Measurements from ENCODE around the gene UBR4. TPM values are rescaled to one million over a fixed set of nuclear protein-coding genes. Genes with fewer than 3 reads are reported as not detected.

The UBR4 gene
- total RNA-seq, 2 experiments from 2014 or later = 116 to 125 TPM

DNA sequence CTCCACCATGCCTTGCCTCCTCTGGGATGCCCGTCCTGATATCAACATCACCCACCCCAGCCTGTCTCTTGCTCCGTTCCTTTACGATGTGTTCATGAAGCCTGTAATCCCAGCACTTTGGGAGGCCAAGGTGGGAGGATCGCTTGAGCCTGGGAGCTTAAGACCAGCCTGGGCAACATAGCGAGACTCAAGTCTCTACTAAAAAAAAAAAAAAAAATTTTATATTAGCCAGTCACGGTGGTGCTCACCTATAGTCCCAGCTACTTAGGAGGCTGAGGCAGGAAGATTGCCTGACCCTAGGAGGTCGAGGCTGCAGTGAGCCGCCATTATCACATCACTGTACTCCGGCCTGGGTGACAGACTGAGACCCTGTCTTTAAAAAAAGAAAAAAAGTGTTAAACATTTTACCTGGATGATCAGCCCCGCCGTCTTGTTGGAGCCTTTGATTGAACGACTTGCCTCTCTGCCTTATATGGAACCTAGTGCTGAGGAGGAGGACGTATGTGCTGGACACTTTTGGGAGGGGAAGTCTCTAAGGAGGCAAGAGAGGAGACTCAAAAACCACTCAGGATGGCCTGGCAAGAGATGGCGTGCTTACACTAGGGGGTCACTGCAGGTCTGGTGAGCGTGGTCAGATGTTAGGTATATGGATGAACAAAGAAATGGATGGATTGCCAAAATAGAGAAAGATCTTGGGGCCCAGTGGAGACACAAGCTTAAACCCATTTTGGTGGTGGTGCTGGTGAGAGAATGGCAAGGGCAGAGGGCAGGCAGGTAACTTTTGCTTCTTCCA lies 173.1 kb downstream of the UBR4 start:
- no peaks in the 10 kb centered on the region for H3K9me3 Mint-ChIP-seq
- POLR2A ChIA-PET = no interaction called here
- peaks cover 0 to 5% of the 10 kb centered on the region in 2 experiments for H3K27me3 ChIP-seq (ENCODE audit: control insufficient read depth in 1 of 2, insufficient read depth in 2 of 2, low read length in 2 of 2)
- no peak overlapping the region for H3K27ac Mint-ChIP-seq
- H3K27ac ChIP-seq (ENCODE audit: low read depth in 1 of 2, low read length in 2 of 2) = no peak overlapping the region
- H3K9me3 ChIP-seq (ENCODE audit: control insufficient read depth in 1 of 2, insufficient read depth in 1 of 2, low read length in 2 of 2) = no peaks in the 10 kb centered on the region
- DNase-seq (peak in 1 of 14 experiments; percentile 19), ATAC-seq (ENCODE audit: poor library complexity) (no peak)
- TF ChIP-seq, protein P1, sequence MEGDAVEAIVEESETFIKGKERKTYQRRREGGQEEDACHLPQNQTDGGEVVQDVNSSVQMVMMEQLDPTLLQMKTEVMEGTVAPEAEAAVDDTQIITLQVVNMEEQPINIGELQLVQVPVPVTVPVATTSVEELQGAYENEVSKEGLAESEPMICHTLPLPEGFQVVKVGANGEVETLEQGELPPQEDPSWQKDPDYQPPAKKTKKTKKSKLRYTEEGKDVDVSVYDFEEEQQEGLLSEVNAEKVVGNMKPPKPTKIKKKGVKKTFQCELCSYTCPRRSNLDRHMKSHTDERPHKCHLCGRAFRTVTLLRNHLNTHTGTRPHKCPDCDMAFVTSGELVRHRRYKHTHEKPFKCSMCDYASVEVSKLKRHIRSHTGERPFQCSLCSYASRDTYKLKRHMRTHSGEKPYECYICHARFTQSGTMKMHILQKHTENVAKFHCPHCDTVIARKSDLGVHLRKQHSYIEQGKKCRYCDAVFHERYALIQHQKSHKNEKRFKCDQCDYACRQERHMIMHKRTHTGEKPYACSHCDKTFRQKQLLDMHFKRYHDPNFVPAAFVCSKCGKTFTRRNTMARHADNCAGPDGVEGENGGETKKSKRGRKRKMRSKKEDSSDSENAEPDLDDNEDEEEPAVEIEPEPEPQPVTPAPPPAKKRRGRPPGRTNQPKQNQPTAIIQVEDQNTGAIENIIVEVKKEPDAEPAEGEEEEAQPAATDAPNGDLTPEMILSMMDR (IDR thresholded peaks at IDR 0.05) = no peak
- peaks cover 10% of the 10 kb centered on the region for H3K27me3 Mint-ChIP-seq
- CTCF ChIA-PET = no interaction called here
- no peaks in the 10 kb centered on the region for H3K4me1 ChIP-seq (ENCODE audit: insufficient read depth, low read length)
- H3K4me3 ChIP-seq (ENCODE audit: low read length) = no peak overlapping the region
- no peak overlapping the region for H3K4me3 Mint-ChIP-seq
- intact Hi-C loops (cut with DNase I, micrococcal nuclease) = no loop called here
- H3K36me3 Mint-ChIP-seq (ENCODE audit: low read depth) = no peaks in the 10 kb centered on the region
- no peaks in the 10 kb centered on the region for H3K36me3 ChIP-seq (ENCODE audit: insufficient read depth, low read length)
- no peaks in the 10 kb centered on the region for H3K4me1 Mint-ChIP-seq (ENCODE audit: low read depth)

DNA sequence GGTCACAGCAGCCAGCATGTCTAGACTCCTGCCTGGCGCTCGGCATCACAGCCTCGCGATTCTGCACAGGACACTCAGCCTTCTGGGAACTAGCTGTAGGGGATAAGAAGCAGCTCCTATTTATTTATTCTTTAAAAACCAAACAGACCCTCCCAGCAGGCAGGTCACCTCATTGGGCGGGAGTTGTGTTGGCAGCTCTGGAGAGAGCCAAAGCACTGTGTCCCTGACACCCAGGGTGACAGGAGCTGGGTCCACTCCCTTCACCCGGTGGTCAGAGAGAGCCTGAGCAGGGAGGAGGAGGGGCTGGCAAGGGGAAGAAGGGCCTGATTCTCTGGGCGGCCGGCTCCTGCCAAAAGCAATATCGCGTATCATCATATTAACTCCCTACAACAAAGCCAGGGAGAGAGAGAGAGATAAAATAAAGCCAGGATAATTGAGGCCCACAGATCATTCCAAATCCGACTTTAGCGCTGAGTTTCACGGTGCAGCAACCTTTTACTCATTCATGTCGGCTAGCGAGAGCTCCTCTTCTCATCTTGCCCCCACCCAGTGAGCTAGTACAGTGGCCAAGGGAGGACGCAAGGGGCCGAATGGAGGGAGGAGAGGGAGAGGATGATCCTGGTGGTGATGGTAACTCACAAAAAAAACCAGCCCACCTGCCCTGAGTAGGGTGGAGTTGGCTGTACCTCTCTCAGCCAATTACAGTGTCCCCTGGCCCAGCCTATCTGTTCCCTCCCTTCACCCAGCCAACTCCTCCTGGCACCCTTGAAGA lies 173.8 kb downstream of the UBR4 start:
- Histone ChIP-seq H3K4me1 (ENCODE audit: insufficient read depth, low read length) (no peaks in the 10 kb centered on the region), H3K27ac (ENCODE audit: low read depth in 1 of 2, low read length in 2 of 2) (no peak overlapping the region), H3K9me3 (ENCODE audit: control insufficient read depth in 1 of 2, insufficient read depth in 1 of 2, low read length in 2 of 2) (no peaks in the 10 kb centered on the region), H3K27me3 (ENCODE audit: control insufficient read depth in 1 of 2, insufficient read depth in 2 of 2, low read length in 2 of 2) (peaks cover 0 to 5% of the 10 kb centered on the region in 2 experiments), H3K36me3 (ENCODE audit: insufficient read depth, low read length) (no peaks in the 10 kb centered on the region), H3K4me3 (ENCODE audit: low read length) (no peak overlapping the region)
- no peaks in the 10 kb centered on the region for H3K9me3 Mint-ChIP-seq
- H3K27me3 Mint-ChIP-seq = peaks cover 10% of the 10 kb centered on the region
- ChIA-PET POLR2A (no interaction called here), CTCF (no interaction called here)
- DNase-seq (peak in 1 of 14 experiments; percentile 16), ATAC-seq (ENCODE audit: poor library complexity) (no peak)
- no peaks in the 10 kb centered on the region for H3K4me1 Mint-ChIP-seq (ENCODE audit: low read depth)
- TF ChIP-seq, protein P1 (IDR thresholded peaks at IDR 0.05) = no peak
- no peak overlapping the region for H3K4me3 Mint-ChIP-seq
- H3K36me3 Mint-ChIP-seq (ENCODE audit: low read depth) = no peaks in the 10 kb centered on the region
- intact Hi-C loops (cut with DNase I, micrococcal nuclease) = no loop called here
- no peak overlapping the region for H3K27ac Mint-ChIP-seq

DNA sequence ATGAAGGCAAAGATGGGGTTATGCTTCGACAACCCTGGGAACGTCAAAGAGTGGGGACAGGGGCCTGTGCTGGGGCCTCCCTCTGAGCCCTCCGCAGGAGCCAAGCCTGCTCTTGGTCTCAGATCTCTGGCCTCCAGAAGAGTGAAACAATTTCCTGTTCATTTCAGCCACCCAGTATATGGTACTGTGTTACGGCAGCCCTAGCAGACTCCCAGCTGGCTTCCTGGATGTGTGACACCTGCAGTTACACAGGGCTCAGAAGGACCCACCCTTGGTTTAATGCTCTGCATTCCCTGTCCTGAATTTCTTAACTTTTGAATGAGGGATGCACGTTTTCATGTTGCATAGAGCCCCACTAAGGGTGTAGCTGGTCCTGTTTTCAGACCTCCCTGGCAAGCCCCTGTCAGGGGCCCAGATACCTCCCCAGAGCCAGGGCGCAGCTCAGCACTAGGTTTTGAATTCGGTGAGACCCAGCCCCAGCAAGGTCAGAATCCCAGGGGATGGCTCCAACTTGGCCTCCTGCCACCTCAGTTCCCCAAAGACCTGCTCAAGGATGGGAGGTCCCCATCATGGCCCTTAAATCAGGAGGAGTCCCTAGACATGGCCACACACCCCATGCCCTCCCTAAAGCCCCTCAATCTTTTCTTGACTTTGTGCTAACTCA lies 174.6 kb downstream of the UBR4 start:
- Histone ChIP-seq H3K36me3 (ENCODE audit: insufficient read depth, low read length) (no peaks in the 10 kb centered on the region), H3K9me3 (ENCODE audit: control insufficient read depth in 1 of 2, insufficient read depth in 1 of 2, low read length in 2 of 2) (no peaks in the 10 kb centered on the region), H3K27ac (ENCODE audit: low read depth in 1 of 2, low read length in 2 of 2) (no peak overlapping the region), H3K4me1 (ENCODE audit: insufficient read depth, low read length) (no peaks in the 10 kb centered on the region), H3K4me3 (ENCODE audit: low read length) (no peak overlapping the region), H3K27me3 (ENCODE audit: control insufficient read depth in 1 of 2, insufficient read depth in 2 of 2, low read length in 2 of 2) (peaks cover 0 to 5% of the 10 kb centered on the region in 2 experiments)
- TF ChIP-seq, protein P1 (IDR thresholded peaks at IDR 0.05) = no peak
- no peaks in the 10 kb centered on the region for H3K9me3 Mint-ChIP-seq
- peaks cover 5% of the 10 kb centered on the region for H3K27me3 Mint-ChIP-seq
- no peaks in the 10 kb centered on the region for H3K36me3 Mint-ChIP-seq (ENCODE audit: low read depth)
- no peak overlapping the region for H3K4me3 Mint-ChIP-seq
- no peak for ATAC-seq (ENCODE audit: poor library complexity)
- ChIA-PET CTCF (no interaction called here), POLR2A (no interaction called here)
- H3K4me1 Mint-ChIP-seq (ENCODE audit: low read depth) = no peaks in the 10 kb centered on the region
- H3K27ac Mint-ChIP-seq = no peak overlapping the region
- peak in 1 of 14 experiments; percentile 16 for DNase-seq
- intact Hi-C loops (cut with DNase I, micrococcal nuclease) = no loop called here

Measured in CD4-positive, alpha-beta T cell (primary cell).